Measurements from ENCODE around the gene KIF6. TPM values are rescaled to one million over a fixed set of nuclear protein-coding genes. Genes with fewer than 3 reads are reported as not detected.

The KIF6 gene
- total RNA-seq, 1 donor from 2014 or later: 2.0 TPM

DNA sequence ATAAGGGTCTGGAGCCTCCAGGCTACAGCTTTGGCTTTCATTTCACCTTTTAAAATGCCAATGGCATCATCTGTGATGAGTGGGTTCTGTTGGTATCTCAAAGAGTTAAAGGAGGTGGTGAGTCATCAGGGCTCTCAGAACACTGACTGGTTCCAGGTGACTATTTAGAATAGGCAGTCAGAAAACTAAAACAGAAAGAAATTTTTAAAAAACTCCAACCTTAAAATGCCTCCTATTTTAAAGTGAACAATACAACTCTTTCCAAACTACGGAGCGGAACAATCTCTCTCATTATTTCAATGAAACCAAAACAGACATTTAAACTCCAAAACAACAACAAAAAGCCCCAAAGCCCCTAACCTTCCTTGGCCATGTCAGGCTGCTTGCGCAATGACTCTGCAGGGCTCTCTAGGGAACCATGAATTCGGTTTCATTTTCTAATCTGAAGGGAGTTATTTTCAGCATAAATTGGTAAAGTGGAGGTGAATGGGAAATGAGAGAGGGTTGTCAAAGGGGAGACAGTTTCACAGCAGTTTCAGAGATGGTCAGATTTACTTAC is 194.9 kb downstream of the KIF6 start:
- TF ChIP-seq EZH2 (IDR thresholded peaks at IDR 0.05; ENCODE audit: insufficient read depth, low read length): no peak
- TF ChIP-seq, protein P1, sequence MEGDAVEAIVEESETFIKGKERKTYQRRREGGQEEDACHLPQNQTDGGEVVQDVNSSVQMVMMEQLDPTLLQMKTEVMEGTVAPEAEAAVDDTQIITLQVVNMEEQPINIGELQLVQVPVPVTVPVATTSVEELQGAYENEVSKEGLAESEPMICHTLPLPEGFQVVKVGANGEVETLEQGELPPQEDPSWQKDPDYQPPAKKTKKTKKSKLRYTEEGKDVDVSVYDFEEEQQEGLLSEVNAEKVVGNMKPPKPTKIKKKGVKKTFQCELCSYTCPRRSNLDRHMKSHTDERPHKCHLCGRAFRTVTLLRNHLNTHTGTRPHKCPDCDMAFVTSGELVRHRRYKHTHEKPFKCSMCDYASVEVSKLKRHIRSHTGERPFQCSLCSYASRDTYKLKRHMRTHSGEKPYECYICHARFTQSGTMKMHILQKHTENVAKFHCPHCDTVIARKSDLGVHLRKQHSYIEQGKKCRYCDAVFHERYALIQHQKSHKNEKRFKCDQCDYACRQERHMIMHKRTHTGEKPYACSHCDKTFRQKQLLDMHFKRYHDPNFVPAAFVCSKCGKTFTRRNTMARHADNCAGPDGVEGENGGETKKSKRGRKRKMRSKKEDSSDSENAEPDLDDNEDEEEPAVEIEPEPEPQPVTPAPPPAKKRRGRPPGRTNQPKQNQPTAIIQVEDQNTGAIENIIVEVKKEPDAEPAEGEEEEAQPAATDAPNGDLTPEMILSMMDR (IDR thresholded peaks at IDR 0.05; ENCODE audit: insufficient read depth, low read depth, low read length): no peak
- H3K27ac ChIP-seq (ENCODE audit: low read depth, low read length): no peak overlapping the region
- no peaks in the 10 kb centered on the region for H3K27me3 Mint-ChIP-seq (ENCODE audit: low read depth, unreplicated experiment)
- no peak overlapping the region for H3K4me3 ChIP-seq (ENCODE audit: insufficient read depth, low read depth, low read length)
- no peaks in the 10 kb centered on the region for H3K9me3 ChIP-seq (ENCODE audit: insufficient read depth, low read depth, low read length)
- peaks cover 3% of the 10 kb centered on the region for H3K36me3 Mint-ChIP-seq (ENCODE audit: low read depth, unreplicated experiment)
- no peaks in the 10 kb centered on the region for H3K27me3 ChIP-seq (ENCODE audit: insufficient read depth, low read length)
- no peak overlapping the region for H2AFZ ChIP-seq (ENCODE audit: low read depth, low read length)
- H3K79me2 ChIP-seq (ENCODE audit: insufficient read depth, low read length): no peaks in the 10 kb centered on the region
- H3K4me1 ChIP-seq (ENCODE audit: insufficient read depth, low read length): no peaks in the 10 kb centered on the region
- peaks cover 9% of the 10 kb centered on the region for H3K9me3 Mint-ChIP-seq (ENCODE audit: unreplicated experiment)
- peak overlapping the region; percentile 74 for H3K4me2 ChIP-seq (ENCODE audit: low read length)
- no peaks in the 10 kb centered on the region for H4K20me1 ChIP-seq (ENCODE audit: insufficient read depth, low read length)
- H3K4me3 Mint-ChIP-seq (ENCODE audit: unreplicated experiment): no peak overlapping the region
- H3K9ac ChIP-seq (ENCODE audit: low read length): no peak overlapping the region
- FAIRE-seq (peak; percentile 32), DNase-seq (ENCODE audit: low read depth) (peak; percentile 55)
- no peak overlapping the region for H3K27ac Mint-ChIP-seq (ENCODE audit: unreplicated experiment)
- peaks cover 7% of the 10 kb centered on the region for H3K4me1 Mint-ChIP-seq (ENCODE audit: low read depth, unreplicated experiment)
- no peaks in the 10 kb centered on the region for H3K36me3 ChIP-seq (ENCODE audit: insufficient read depth, low read length)

DNA sequence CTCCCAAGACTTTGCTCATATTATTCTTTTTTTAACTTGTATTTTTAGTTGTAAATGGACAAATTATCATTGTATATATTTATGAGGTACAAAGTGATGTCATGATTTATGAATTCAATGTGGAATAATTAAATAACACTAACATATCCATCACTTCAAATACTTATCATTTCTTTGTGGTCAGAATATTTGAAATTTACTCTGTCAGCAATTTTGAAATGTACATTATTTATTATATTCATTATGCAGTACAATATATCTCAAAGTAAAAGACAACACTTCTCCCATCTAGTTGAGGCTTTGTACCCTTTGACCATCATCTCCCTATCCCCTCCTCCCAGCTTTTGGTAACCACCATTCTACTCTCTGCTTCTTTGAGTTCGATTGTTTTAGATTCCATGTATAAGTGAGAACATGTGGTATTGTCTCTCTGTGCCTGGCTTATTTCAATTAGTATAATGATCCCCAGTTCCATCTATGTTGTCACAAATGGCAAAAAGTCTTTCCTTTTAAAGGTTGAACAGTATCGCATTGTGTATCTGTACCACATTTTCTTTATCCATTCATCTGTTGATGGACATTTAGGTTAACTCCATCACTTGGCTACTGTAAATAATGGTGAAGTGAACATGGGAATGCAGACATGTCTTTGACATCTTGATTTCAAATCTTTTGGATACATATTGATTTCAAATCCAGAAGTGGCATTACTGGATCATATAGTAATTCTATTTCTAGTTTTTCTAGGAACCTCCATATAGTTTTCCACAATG is 197.2 kb downstream of the KIF6 start:
- H3K27ac ChIP-seq (ENCODE audit: low read depth, low read length): no peak overlapping the region
- Mint-ChIP-seq H3K4me1 (ENCODE audit: low read depth, unreplicated experiment) (peaks cover 7% of the 10 kb centered on the region), H3K27me3 (ENCODE audit: low read depth, unreplicated experiment) (no peaks in the 10 kb centered on the region), H3K36me3 (ENCODE audit: low read depth, unreplicated experiment) (peaks cover 3% of the 10 kb centered on the region), H3K4me3 (ENCODE audit: unreplicated experiment) (no peak overlapping the region), H3K27ac (ENCODE audit: unreplicated experiment) (no peak overlapping the region), H3K9me3 (ENCODE audit: unreplicated experiment) (peaks cover 5% of the 10 kb centered on the region)
- no peak for DNase-seq (ENCODE audit: low read depth)
- H3K9me3 ChIP-seq (ENCODE audit: insufficient read depth, low read depth, low read length): no peaks in the 10 kb centered on the region
- FAIRE-seq: no peak
- H3K79me2 ChIP-seq (ENCODE audit: insufficient read depth, low read length): no peaks in the 10 kb centered on the region
- no peak overlapping the region for H3K9ac ChIP-seq (ENCODE audit: low read length)
- H3K4me1 ChIP-seq (ENCODE audit: insufficient read depth, low read length): no peaks in the 10 kb centered on the region
- TF ChIP-seq EZH2 (IDR thresholded peaks at IDR 0.05; ENCODE audit: insufficient read depth, low read length): no peak
- TF ChIP-seq, protein P1 (IDR thresholded peaks at IDR 0.05; ENCODE audit: insufficient read depth, low read depth, low read length): no peak
- no peaks in the 10 kb centered on the region for H3K27me3 ChIP-seq (ENCODE audit: insufficient read depth, low read length)
- H3K4me3 ChIP-seq (ENCODE audit: insufficient read depth, low read depth, low read length): no peak overlapping the region
- H4K20me1 ChIP-seq (ENCODE audit: insufficient read depth, low read length): no peaks in the 10 kb centered on the region
- H3K36me3 ChIP-seq (ENCODE audit: insufficient read depth, low read length): no peaks in the 10 kb centered on the region
- no peak overlapping the region for H2AFZ ChIP-seq (ENCODE audit: low read depth, low read length)
- H3K4me2 ChIP-seq (ENCODE audit: low read length): no peak overlapping the region

DNA sequence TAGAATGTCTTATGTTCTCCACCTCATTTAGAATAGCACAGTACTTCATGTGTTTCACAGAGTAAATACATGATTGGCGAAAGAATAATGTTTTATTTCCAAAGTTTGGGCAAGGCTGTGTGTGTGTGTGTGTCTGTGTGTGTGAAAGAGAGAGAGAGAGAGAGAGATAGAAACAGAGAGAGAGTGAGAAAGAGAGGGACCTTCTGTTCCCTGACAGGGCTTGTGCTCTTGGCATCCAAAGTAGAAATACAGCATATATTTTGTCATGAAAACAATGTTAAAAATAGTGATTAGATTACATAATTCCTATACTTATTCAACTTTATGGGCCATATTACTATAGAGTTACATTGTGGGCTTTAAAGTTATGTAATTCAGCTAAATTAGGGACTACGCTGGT is 201.2 kb downstream of the KIF6 start:
- Mint-ChIP-seq H3K4me3 (ENCODE audit: unreplicated experiment) (no peak overlapping the region), H3K9me3 (ENCODE audit: unreplicated experiment) (no peaks in the 10 kb centered on the region), H3K4me1 (ENCODE audit: low read depth, unreplicated experiment) (no peaks in the 10 kb centered on the region), H3K36me3 (ENCODE audit: low read depth, unreplicated experiment) (no peaks in the 10 kb centered on the region), H3K27ac (ENCODE audit: unreplicated experiment) (no peak overlapping the region), H3K27me3 (ENCODE audit: low read depth, unreplicated experiment) (no peaks in the 10 kb centered on the region)
- no peak for DNase-seq (ENCODE audit: low read depth)
- H3K79me2 ChIP-seq (ENCODE audit: insufficient read depth, low read length): no peaks in the 10 kb centered on the region
- no peak overlapping the region for H3K4me3 ChIP-seq (ENCODE audit: insufficient read depth, low read depth, low read length)
- no peaks in the 10 kb centered on the region for H3K4me1 ChIP-seq (ENCODE audit: insufficient read depth, low read length)
- H3K9me3 ChIP-seq (ENCODE audit: insufficient read depth, low read depth, low read length): no peaks in the 10 kb centered on the region
- FAIRE-seq: no peak
- H2AFZ ChIP-seq (ENCODE audit: low read depth, low read length): no peak overlapping the region
- no peaks in the 10 kb centered on the region for H4K20me1 ChIP-seq (ENCODE audit: insufficient read depth, low read length)
- H3K36me3 ChIP-seq (ENCODE audit: insufficient read depth, low read length): no peaks in the 10 kb centered on the region
- TF ChIP-seq EZH2 (IDR thresholded peaks at IDR 0.05; ENCODE audit: insufficient read depth, low read length): no peak
- TF ChIP-seq, protein P1 (IDR thresholded peaks at IDR 0.05; ENCODE audit: insufficient read depth, low read depth, low read length): no peak
- no peaks in the 10 kb centered on the region for H3K27me3 ChIP-seq (ENCODE audit: insufficient read depth, low read length)
- no peak overlapping the region for H3K4me2 ChIP-seq (ENCODE audit: low read length)
- H3K27ac ChIP-seq (ENCODE audit: low read depth, low read length): no peak overlapping the region
- H3K9ac ChIP-seq (ENCODE audit: low read length): no peak overlapping the region
